WTC11 (cell line): ENCODE measurements around the gene SLC9A9.

ENCODE experiments used
- JAZF1 ChIP-seq: fragments of 250-450 bp; sonication (Bioruptor Pico); IDR thresholded peaks from 2 replicates; pipeline ENCODE4 v1.9.0; 2021; ENCODE audit warnings: moderate library complexity, mild to moderate bottlenecking, inconsistent platforms
- SMAD3 ChIP-seq: sonication (generic); formaldehyde crosslinking; IDR thresholded peaks from 2 replicates; pipeline ENCODE4 v1.8.0; 2022; ENCODE audit warnings: missing genetic modification reagents, mild to moderate bottlenecking, borderline replicate concordance
- ZNF263 ChIP-seq: sonication (generic); formaldehyde crosslinking; IDR thresholded peaks from 2 replicates; pipeline ENCODE4 v1.8.1; 2022; ENCODE audit warnings: low read depth, mild to moderate bottlenecking, moderate library complexity, missing genetic modification reagents
- TF ChIP-seq, protein P1 (sequence below): fragments of 200-600 bp; IDR thresholded peaks from 2 replicates; pipeline ENCODE4 v1.8.0; 2022; ENCODE audit warnings: antibody characterized with exemption
- TF ChIP-seq, protein P2 (sequence below): fragments of 250-450 bp; sonication (Bioruptor Pico); conservative IDR thresholded peaks from 2 replicates; pipeline ENCODE4 v1.9.0; 2021; ENCODE audit warnings: mild to moderate bottlenecking
- TF ChIP-seq, protein P3 (sequence below): sonication (generic); formaldehyde crosslinking; IDR thresholded peaks from 2 replicates; pipeline ENCODE4 v1.8.0; 2023; ENCODE audit warnings: mild to moderate bottlenecking, missing genetic modification reagents
- TF ChIP-seq, protein P4 (sequence below): sonication (generic); formaldehyde crosslinking; IDR thresholded peaks from 2 replicates; pipeline ENCODE4 v1.8.1; 2023; ENCODE audit warnings: mild to moderate bottlenecking, missing genetic modification reagents, moderate library complexity

DNA sequence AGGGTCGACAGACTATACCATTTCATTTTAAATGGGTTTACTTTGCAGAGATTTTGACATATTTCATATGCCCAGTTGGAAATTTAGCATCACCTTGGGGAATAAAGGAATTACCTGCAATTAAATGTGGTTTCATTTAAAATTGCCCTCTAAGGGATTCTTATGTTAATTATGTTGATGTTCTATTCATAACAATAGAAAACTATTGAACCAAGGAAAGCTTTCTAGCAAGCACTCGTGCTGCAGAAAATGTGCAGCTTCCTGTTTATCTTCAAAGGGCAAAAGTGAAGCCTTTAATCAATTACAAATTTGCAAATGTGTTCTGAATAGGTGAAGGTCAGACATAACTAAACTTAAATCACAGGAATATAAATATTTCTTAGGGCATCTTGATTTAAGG lies 376.6 kb downstream of the SLC9A9 start:
- TF ChIP-seq, protein P1, sequence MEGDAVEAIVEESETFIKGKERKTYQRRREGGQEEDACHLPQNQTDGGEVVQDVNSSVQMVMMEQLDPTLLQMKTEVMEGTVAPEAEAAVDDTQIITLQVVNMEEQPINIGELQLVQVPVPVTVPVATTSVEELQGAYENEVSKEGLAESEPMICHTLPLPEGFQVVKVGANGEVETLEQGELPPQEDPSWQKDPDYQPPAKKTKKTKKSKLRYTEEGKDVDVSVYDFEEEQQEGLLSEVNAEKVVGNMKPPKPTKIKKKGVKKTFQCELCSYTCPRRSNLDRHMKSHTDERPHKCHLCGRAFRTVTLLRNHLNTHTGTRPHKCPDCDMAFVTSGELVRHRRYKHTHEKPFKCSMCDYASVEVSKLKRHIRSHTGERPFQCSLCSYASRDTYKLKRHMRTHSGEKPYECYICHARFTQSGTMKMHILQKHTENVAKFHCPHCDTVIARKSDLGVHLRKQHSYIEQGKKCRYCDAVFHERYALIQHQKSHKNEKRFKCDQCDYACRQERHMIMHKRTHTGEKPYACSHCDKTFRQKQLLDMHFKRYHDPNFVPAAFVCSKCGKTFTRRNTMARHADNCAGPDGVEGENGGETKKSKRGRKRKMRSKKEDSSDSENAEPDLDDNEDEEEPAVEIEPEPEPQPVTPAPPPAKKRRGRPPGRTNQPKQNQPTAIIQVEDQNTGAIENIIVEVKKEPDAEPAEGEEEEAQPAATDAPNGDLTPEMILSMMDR, result no peak
- TF ChIP-seq, protein P2, sequence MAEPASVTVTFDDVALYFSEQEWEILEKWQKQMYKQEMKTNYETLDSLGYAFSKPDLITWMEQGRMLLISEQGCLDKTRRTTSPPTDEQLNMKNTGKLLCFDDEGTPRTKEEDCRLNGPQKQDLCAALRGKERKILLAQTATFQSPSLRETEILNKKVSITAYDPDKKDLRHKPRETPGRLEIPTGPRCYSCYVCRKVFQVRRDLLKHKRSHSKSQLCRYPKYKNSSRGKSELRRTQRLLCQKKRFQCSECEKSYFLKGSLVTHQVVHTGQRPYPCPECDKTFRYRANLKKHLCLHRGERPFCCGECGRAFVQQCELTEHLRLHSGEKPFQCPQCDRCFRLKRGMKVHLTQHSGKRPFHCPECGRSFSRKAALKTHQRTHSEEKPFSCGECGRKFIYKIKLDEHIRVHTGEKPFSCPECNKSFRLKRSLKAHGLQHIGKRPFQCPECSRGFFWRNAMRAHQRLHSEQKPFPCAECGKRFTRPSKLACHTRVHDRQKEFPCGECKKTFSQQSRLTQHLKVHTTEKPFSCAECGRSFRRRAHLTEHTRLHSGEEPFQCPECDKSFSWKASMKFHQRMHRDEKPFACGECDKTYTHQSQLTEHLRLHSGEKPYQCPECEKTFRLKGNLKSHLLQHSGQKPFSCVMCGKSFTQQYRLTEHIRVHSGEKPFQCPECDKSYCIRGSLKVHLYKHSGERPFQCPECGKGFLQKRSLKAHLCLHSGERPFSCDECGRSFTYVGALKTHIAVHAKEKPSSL (CRISPR knock-in tag), result no peak
- TF ChIP-seq, protein P3, sequence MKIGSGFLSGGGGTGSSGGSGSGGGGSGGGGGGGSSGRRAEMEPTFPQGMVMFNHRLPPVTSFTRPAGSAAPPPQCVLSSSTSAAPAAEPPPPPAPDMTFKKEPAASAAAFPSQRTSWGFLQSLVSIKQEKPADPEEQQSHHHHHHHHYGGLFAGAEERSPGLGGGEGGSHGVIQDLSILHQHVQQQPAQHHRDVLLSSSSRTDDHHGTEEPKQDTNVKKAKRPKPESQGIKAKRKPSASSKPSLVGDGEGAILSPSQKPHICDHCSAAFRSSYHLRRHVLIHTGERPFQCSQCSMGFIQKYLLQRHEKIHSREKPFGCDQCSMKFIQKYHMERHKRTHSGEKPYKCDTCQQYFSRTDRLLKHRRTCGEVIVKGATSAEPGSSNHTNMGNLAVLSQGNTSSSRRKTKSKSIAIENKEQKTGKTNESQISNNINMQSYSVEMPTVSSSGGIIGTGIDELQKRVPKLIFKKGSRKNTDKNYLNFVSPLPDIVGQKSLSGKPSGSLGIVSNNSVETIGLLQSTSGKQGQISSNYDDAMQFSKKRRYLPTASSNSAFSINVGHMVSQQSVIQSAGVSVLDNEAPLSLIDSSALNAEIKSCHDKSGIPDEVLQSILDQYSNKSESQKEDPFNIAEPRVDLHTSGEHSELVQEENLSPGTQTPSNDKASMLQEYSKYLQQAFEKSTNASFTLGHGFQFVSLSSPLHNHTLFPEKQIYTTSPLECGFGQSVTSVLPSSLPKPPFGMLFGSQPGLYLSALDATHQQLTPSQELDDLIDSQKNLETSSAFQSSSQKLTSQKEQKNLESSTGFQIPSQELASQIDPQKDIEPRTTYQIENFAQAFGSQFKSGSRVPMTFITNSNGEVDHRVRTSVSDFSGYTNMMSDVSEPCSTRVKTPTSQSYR (CRISPR knock-in tag), result no peak
- TF ChIP-seq SMAD3, result no peak
- TF ChIP-seq ZNF263, result no peak
- TF ChIP-seq, protein P4, sequence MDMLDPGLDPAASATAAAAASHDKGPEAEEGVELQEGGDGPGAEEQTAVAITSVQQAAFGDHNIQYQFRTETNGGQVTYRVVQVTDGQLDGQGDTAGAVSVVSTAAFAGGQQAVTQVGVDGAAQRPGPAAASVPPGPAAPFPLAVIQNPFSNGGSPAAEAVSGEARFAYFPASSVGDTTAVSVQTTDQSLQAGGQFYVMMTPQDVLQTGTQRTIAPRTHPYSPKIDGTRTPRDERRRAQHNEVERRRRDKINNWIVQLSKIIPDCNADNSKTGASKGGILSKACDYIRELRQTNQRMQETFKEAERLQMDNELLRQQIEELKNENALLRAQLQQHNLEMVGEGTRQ (CRISPR knock-in tag), result no peak
- TF ChIP-seq JAZF1 (CRISPR knock-in tag), result no peak
